Hematopoietic multipotent progenitor cell treated with erythropoietin and hydrocortisone succinate and interleukin-3 and kit ligand, for 17 days (in vitro differentiated cells): ENCODE data around the gene TUBGCP5.

Experiments used
- DNase-seq: peaks from one replicate; pipeline ENCODE4 v3.0.0-alpha.2; 2015; ENCODE audit warnings: low spot score

Gene TUBGCP5

DNA sequence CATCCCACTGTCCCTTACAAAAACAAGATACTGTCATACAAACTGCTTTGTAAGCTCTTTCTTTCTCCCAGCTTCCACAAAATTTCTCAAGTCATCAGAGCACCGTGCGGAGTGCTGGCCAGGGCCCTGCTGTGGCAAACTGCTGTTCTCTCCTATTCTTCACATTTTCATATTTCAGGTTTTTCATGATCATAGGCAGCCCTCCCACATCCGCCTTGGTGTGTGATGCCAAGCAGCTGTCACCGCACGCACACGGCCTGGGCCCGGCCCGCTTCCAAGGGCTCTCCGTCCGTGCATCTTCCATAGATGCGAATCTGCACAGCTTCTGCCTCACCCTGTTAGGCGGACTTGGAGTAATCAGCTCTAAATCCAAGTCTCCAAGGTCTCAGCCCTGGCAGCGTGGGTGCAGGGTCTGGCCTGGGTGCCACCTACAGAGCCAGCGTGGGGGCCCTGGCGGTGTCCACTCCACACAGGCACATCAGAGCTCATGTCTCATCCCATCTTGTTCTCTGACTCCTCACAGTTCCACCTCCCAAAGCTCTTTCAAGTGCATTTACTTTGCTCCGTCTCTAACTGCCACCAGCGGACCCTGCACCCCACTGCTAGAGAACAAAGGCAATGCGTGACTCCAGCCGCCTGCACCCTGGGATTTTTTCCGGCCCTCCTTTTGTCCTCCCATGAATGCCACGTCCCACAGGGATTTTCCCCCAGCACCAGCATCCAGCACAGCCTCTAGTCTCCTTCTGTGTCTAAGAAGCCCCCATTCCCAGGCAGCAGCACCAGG, 86.4 kb downstream of the TUBGCP5 start:
- DNase-seq: no peak

DNA sequence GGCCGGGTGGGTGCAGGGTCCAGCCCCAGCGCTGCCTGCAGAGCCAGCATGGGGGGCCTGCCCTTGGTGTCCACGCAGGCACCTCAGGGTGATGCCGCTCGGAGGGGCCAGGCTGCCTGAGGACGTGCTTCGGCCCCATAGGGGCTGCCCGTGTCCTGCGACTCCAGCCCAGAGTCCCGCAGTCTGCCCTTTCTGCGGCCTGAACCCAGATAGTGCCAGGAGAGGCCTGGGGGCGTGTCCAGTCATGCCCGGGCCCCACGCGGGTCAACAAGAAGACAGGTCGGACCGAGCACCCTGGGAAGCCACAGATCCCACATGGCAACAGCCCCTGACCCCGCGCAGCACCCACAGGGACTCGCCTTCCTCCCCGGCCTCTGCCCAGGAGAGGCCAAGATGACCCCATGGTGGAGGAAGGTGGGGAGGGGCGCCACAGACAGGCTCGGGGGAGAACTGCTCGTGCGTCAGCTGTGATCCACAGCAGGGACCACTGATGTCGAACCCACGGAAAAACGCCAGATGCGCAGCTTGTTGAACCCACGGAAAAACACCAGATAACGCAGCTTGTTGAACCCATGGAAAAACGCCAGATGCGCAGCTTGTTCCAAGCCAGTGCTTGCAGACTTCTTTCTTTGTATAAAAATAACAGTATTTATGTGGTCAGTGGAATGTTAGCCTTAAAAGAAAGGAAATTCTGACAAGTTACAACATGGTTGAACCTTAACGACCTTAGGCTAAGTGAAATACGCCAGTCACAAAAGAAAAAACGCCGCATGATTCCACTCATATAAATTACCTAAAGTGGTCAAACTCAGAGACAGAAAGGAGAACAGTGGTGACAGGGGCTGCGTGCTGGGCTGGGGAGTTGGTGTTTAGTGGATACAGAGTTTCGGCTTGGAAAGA, 87.7 kb downstream of the TUBGCP5 start:
- no peak for DNase-seq

DNA sequence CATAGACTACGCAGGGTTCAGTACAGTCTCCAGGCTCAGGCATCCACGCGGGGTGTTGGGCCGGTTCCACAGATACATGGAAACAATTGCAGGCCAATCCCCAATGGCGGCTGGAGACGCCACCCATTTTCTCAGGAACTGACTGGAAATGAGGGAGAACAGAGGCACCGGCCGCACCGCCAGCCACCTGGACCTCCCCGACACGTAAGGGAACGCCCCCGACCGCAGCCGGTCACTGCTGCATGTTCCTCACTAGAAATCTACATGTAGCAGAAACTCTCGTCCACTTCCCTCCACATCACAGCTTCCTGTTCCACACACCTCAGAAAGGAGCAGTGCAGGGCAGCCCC, 88.4 kb downstream of the TUBGCP5 start:
- DNase-seq: no peak

DNA sequence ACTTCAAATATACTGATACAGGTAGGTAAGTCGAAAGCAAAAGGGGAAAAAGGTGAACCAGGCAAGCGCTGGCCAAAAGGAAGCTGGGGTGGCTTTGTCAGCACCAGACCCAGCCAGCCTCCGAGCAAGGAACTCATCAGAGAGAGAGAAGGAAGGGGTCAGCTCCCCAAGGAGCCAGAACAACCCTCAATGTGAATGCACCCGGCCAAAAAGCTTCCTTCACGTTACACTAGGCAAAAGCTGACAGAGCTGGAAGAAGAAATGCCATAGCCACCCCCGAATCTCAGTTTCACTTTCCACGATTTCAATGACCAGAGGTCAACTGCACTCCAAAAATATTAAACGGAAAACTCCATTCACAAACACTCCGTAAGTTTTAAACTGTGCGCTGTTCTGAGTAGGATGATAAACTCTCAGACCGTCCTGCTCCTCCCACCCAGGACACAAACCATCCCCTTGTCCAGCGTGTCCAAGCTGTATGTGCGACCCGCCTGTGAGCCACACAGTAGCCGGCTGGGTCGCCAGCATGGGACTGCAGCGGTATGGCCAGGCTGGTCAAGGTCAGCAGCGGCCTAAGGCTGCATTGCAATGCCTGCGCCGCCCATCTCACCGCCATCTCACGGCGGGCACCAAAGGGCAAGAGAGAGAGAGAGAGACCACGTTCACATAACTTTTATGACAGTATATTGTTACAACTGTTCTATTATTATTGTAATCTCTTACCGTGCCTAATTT, 88.9 kb downstream of the TUBGCP5 start:
- no peak for DNase-seq
